Activated CD4-positive, alpha-beta T cell treated with anti-CD3 and anti-CD28 coated beads for 24 hours (primary cell): ENCODE measurements around the gene RYR2.

Source experiments
- DNase-seq, 2 donors: peaks; one replicate each; pipeline ENCODE4 v3.0.0-alpha.2; 2020; ENCODE audit warnings: low read depth in 2 of 2

The RYR2 gene

DNA sequence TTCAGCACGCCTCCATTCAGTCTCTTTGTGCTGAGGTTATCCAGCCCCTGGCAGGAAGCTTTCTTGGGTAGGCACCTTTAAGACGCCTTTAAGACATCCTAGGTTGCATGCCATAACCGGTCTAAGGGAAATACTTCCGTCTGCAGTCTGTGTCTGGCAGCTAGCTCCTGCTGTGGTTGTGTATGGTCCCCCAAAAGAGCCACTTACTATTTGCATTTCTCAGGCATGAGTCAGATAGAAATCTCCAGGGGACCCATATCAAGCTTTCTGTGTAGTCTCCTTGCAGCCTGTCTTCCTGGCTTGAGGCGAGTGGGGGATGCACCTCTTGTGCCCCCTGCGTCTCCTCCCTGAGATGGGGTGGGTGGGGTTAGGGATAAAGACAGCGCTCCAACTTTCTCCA, 10.0 kb upstream of the RYR2 start:
- no peak for DNase-seq

- no peak for DNase-seq
These were observed 8.9 kb upstream of the RYR2 start for GRCh38 chr1:237033061-237033460.

- no peak for DNase-seq
These were observed 8.2 kb upstream of the RYR2 start for GRCh38 chr1:237033804-237034203.

- DNase-seq = no peak
These were observed 6.2 kb upstream of the RYR2 start for GRCh38 chr1:237035759-237036158.

DNA sequence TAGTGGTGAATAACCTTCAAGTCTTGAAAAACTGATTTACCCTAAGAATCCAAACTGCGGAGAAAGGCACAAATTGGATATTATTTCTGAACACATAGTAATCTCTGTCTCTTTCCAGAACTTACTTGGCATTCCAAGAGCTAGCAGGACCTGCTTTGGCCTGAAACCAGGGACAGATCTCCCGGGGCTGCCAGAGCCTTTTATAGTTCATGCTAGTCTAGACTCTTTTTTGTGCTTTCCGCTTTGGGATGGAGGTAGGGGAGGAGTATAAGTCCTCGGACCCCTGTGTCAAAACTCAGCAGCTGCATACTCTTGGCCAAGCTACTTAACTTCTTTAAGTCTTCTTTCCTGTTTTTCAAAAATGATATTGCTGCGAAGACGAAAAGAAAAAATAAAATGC, 3.8 kb upstream of the RYR2 start:
- no peak for DNase-seq

DNA sequence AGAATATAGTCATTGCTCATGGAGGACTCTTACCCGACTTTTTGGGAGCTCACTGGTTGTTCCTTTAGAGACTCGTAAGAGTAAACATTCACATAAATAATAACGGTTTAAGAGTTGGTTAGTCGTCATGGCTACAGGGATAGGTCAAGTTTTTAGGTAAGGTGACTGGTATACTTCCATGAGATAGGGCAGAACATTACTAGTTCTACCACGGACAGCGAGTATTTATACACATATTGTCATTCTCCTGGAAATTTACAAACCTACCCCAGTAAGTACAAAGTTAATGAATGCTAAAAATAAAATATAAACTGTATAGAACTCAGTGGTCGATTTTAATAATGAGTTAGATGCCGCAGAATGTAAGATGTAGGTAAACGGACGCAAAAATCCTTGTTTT, 1.2 kb upstream of the RYR2 start:
- DNase-seq = no peak

- no peak for DNase-seq
These were observed 556 bp upstream of the RYR2 start for GRCh38 chr1:237041461-237041794.

GRCh38 chr1:237042526-237042891, 525 bp downstream of the RYR2 start:
- DNase-seq = no peak

- no peak for DNase-seq
These were observed 1.1 kb downstream of the RYR2 start for GRCh38 chr1:237042892-237043576.

GRCh38 chr1:237043846-237044636, 2.1 kb downstream of the RYR2 start:
- no peak for DNase-seq

- no peak for DNase-seq
These were observed 3.5 kb downstream of the RYR2 start for GRCh38 chr1:237045278-237046016.

GRCh38 chr1:237048803-237049202, 6.8 kb downstream of the RYR2 start:
- DNase-seq = no peak

DNA sequence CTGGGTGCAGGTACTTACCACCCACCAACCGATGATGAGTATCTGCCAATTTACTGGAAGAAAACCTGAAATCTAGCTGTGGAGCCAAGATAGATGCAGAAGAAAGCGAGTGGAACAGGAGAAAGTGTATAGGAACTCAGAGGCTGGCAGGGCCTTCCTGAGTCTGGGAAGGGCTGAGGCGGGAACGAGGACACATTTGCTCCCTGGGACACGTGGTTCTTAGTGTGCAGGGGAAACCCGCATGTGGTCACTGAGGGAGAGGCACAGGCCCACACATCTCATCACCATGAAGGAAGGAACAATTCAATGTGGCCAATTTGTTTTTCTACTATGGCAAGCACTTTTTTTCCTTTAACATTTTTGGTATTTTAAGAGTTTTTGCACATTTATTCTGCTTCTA, 8.2 kb downstream of the RYR2 start:
- no peak for DNase-seq

- no peak for DNase-seq
These were observed 8.9 kb downstream of the RYR2 start for GRCh38 chr1:237050915-237051314.

- DNase-seq = no peak
These were observed 12.3 kb downstream of the RYR2 start for GRCh38 chr1:237054313-237054712.

DNA sequence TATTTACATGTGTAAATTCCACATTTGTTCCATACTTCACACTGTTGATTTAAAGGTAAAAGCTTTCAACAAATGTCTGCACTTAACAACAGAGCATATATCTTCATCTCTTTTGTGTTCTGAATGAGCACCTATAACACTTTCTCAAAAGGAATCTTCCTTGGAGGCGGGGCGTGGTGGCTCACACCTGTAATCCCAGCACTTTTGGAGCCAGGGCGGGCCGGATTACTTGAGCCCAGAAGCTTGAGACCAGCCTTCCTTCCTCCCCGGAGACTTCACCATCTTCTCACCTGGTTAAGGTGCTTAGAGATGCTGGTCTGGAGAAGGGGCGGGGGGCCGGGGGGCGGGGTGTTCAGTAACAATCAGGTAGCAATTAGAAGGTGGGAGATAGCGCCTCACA, 16.5 kb downstream of the RYR2 start:
- DNase-seq = no peak

DNA sequence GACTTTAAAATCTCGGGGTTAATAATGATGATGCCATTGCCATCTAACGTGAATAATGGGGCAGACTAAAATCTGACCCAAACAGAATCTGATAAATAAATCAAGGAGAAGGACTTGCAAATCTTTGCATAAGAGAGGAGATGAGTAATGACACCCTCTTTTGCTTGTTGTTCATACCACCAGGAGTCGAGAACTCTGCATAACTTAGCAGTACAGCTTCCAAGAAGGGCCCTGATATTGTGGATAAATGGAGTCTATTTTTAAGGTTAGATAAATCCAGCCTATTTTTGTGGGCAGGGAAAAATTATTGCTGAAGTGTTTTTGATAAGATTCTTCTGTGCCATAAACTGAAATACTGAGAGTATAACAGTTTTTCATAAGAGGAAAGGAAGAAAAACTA, 17.3 kb downstream of the RYR2 start:
- DNase-seq = no peak

DNA sequence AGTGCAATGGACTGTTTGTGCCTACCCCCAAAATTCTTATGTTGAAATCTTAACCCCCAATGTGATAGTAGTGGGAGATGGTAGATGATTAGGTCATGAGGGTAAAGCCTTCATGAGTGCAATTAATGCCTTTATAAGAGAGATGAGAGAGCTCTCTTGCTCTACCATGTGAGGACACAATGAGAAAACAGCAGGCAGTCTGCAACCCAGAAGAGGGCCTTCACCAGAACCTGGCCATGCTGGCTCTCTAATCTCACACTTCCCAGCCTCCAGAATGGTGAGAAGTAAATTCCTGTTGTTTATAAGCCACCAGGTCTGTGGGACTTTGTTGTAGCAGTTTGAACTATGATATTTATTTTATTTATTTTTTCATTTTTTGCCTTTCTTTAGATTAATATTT, 21.0 kb downstream of the RYR2 start:
- DNase-seq = no peak

DNA sequence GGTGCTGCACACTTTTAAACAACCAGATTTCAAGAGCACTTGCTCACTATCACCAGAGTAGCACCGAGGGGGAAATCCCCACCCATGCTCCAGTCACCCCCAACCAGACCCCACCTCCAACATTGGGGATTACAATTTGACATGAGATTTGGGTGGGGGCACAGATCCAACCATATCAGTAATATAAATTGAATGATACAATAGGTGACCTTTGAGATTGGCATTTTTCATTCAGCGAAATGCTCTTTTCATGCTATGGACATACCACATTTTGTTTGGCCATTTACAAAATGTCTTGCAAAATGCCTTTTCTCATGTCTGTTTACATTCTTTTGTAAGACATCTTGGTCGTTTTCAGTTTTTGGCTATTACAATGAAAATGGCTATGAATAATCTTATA, 23.9 kb downstream of the RYR2 start:
- DNase-seq = no peak

DNA sequence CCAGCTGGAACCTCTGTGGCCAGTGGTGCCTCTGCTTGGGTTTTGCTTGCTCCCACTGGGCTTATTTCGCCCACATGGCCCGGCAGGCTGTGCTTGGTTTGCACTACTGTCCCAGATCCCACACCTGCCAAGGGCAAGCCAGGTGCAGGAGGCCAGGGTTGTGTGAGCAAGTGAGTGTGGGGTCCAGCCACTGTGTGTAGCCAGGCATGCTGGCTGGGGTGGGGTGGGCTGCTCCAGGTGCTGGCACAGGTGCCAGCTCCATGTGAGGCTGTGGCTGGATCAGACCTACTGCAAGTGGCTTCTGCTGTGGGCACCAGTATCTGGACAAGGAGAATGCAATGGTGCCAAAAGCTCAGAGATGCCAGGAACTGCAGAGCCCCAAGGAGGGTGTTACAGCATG, 28.5 kb downstream of the RYR2 start:
- no peak for DNase-seq

GRCh38 chr1:237071641-237072420, 29.8 kb downstream of the RYR2 start:
- no peak for DNase-seq
